GM19452 (cell line): Measurements from ENCODE around the gene TEAD1.
"Not testable (repeated sequence)": the region's sequence is repeated elsewhere in the genome, so short reads cannot be mapped to it uniquely, and the experiment has no call there.

Experiments
- ATAC-seq: cut with Tn5 transposase; IDR thresholded peaks from one replicate; pipeline ENCODE4 v1.9.1; 2021; ENCODE audit not compliant: unreplicated experiment

TEAD1 gene

GRCh38 chr11:12856338-12856737, 182.1 kb downstream of the TEAD1 start:
- no peak for ATAC-seq

GRCh38 chr11:12857572-12857971, 183.4 kb downstream of the TEAD1 start:
- ATAC-seq, result no peak

GRCh38 chr11:12859872-12860657, 185.8 kb downstream of the TEAD1 start:
- ATAC-seq, result no peak

GRCh38 chr11:12860827-12861226, 186.6 kb downstream of the TEAD1 start:
- ATAC-seq, result no peak

- no peak for ATAC-seq
Observed at GRCh38 chr11:12862696-12863469, 188.7 kb downstream of the TEAD1 start.

- no peak for ATAC-seq
Observed at GRCh38 chr11:12863605-12864121, 189.4 kb downstream of the TEAD1 start.

- no peak for ATAC-seq
Observed at GRCh38 chr11:12864316-12865156, 190.3 kb downstream of the TEAD1 start.

- no peak for ATAC-seq
Observed at GRCh38 chr11:12865863-12866595, 191.8 kb downstream of the TEAD1 start.

GRCh38 chr11:12867531-12867930, 193.3 kb downstream of the TEAD1 start:
- ATAC-seq, result no peak

- no peak for ATAC-seq
Observed at GRCh38 chr11:12868315-12869073, 194.3 kb downstream of the TEAD1 start.

GRCh38 chr11:12871241-12871640, 197.0 kb downstream of the TEAD1 start:
- ATAC-seq, result no peak

- ATAC-seq, result no peak
Observed at GRCh38 chr11:12871788-12872321, 197.6 kb downstream of the TEAD1 start.

- no peak for ATAC-seq
Observed at GRCh38 chr11:12876340-12876739, 202.1 kb downstream of the TEAD1 start.

GRCh38 chr11:12876988-12877387, 202.8 kb downstream of the TEAD1 start:
- ATAC-seq, result no peak

GRCh38 chr11:12877508-12877907, 203.3 kb downstream of the TEAD1 start:
- ATAC-seq, result not testable (repeated sequence)

GRCh38 chr11:12880327-12880726, 206.1 kb downstream of the TEAD1 start:
- ATAC-seq, result no peak

- ATAC-seq, result no peak
Observed at GRCh38 chr11:12882670-12883069, 208.4 kb downstream of the TEAD1 start.

GRCh38 chr11:12884751-12885318, 210.6 kb downstream of the TEAD1 start:
- no peak for ATAC-seq

- no peak for ATAC-seq
Observed at GRCh38 chr11:12885717-12886239, 211.6 kb downstream of the TEAD1 start.
